NCI-H524 treated with DMSO at 0.1 percent for 48 hours (cell line): Measurements from ENCODE around the gene ARF4.
"Not testable (repeated sequence)": the region's sequence is repeated elsewhere in the genome, so short reads cannot be mapped to it uniquely, and the experiment has no call there.

Experiments
- DNase-seq: peaks from one replicate; lab custom pipeline; 2025; lab: John Stamatoyannopoulos, UW

The ARF4 gene

DNA sequence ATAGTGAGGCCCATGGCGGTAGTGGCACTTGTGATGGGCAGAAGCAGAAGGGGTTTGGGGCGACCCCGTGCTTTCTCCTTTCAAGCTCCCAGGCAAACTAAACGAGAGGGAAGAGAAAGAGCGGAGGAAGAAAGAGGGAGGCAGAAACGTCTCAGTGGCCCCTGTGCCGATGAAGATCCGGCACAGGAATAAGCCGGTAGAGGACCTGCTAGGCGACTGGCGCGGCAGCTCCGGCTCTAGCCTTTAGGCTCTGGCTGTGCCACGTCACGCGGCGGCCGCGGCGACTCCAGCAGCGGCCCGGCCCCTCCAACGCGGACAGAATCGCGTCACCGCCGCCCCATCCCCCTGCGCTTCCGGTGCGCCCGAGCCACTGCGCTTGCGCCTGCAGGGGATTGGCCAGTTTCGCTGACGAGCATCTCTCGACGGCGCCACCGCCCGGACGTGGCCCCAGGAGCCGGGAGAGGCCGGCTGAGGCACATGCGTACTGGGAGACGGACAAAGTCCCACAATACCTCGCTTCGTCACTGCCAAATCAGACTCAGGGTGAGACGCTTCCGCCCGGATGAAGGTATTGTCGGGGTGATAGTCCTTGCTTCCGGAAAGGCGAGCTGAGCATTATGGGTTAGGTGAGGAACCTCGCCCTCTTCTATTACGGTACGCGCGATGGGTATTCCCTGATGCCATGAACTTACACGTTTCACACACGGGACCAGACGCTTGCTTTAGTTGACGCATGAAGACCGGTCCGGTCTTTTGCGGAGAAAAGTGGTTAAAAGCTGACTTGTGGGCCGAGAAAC, at the start of gene ARF4:
TSS of gene ARF4 (minus strand) at position 218 of the 797 bp plus-strand sequence. CDS start at position 14, 204 bp downstream.
- DNase-seq = peak; percentile 95

- DNase-seq = no peak
These were observed 49.6 kb upstream of the ARF4 start for GRCh38 chr3:57646723-57647122.

DNA sequence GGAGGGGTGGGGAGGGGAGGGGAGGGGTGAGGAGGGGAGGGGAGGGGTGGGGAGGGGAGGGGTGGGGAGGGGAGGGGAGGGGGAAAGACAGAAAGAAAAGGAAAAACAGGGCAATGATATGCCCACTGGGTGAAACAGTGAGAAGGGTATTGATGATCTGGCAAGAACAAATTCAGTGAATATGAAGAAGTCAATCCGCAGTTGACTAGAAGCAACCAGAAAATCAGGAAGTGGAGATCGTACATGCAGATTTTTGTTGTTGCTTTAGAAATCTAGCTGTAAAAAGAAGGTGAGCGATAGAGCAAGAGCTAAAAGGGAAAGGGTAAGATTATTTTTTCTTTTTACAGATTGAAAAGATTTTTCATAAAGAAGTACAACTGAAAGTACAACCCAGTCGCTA, 47.6 kb upstream of the ARF4 start:
- DNase-seq = no peak

GRCh38 chr3:57637391-57637790, 40.2 kb upstream of the ARF4 start:
- no peak for DNase-seq

GRCh38 chr3:57634259-57634658, 37.1 kb upstream of the ARF4 start:
- DNase-seq = not testable (repeated sequence)

- no peak for DNase-seq
These were observed 30.8 kb upstream of the ARF4 start for GRCh38 chr3:57627976-57628375.

GRCh38 chr3:57624801-57625200, 27.7 kb upstream of the ARF4 start:
- no peak for DNase-seq

DNA sequence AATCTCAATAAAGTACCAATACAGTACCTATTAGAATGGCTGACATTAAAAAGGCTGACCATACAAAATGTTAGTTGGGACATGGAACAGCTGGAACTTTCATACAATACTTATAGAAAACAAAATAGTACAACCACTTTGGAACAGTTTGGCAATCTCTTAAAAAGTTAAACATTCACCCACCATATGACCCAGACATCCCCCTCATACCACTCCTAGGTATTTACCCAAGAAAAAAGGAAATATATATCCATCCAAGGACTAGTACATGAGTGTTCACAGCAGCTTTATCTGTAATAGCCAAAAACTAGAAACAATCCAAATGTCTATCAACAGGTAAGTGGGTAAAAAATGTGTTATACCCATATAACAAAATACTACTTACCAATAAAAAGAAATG, 25.2 kb upstream of the ARF4 start:
- DNase-seq = no peak

DNA sequence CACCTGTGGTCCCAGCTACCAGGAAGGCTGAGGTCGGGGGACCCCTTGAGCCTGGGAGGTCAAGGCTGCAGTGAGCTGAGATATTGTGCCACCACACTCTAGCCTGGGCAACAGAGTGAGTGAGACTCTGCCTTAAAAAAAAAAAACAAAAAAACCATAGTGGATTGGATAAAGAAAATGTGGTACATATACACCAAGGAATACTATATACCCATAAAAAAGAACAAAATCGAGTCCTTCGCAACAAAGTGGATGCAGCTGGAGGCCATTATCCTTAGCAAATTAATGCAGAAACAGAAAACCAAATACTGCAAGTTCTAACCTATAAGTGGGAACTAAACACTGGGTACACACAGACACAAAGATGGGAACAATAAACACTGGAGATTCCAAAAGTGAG, 20.6 kb upstream of the ARF4 start:
- DNase-seq = no peak

- DNase-seq = no peak
These were observed 19.1 kb upstream of the ARF4 start for GRCh38 chr3:57616233-57616632.

- DNase-seq = not testable (repeated sequence)
These were observed 14.7 kb upstream of the ARF4 start for GRCh38 chr3:57611870-57612269.

DNA sequence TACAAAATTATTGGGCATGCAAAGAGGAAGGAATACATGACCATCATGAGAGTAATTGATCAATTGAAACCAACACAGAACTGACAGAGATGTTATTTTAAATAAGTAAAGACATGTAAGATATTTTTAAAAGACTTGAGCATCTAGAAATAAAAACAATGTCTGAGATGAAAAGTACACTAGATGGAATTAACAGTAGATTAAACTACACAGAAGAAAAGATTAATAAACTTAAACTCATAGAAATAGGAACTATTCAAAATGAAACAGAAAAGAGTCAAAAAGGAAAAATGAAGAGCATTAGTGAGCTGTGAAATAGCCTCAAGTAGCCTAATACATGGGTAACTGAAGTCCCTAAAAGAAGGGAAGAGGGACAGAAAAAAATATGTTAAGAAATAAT, 8.5 kb upstream of the ARF4 start:
- DNase-seq = no peak

- DNase-seq = no peak
These were observed 7.8 kb upstream of the ARF4 start for GRCh38 chr3:57604971-57605370.

DNA sequence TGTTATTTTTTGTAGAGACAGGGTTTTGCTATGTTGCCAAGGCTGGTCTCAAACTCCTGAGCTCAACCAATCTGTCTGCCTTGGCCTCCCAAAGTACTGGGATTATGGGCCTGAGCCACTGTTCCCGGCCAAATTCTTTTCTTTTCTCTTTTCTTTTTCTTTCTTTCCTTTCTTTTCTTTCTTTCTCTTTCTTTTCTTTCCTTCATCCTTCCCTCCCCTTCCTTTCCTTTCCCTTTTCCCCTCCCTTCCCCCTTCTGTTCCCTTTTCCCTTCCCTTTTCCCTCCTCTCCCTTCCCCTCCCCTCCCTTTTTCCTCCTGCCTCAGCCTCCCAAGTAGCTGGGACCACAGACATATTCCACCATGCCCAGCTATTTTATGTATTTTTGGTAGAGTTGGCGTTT, 3.1 kb upstream of the ARF4 start:
- DNase-seq = no peak

- DNase-seq = no peak
These were observed 1.7 kb upstream of the ARF4 start for GRCh38 chr3:57598765-57599360.

- no peak for DNase-seq
These were observed 533 bp downstream of the ARF4 start for GRCh38 chr3:57596495-57597126.

DNA sequence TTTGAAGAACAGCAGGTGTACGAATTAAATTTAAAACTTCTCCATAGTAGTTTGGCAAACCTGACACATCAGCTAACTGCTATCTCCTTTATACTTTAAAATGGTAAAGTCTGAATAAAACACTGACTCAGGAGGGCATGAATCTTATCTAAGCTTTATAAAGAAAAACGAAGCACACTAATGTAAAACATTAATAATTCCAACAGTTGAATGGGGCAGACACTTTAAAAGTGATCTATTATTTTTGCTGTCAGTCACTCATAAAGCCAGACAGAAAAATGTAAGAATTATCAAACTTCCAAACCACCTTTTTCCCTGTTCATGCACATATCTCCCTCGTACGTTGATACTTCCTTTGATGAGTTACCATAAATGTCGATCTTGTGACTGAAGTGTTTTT, 2.6 kb downstream of the ARF4 start:
- no peak for DNase-seq

DNA sequence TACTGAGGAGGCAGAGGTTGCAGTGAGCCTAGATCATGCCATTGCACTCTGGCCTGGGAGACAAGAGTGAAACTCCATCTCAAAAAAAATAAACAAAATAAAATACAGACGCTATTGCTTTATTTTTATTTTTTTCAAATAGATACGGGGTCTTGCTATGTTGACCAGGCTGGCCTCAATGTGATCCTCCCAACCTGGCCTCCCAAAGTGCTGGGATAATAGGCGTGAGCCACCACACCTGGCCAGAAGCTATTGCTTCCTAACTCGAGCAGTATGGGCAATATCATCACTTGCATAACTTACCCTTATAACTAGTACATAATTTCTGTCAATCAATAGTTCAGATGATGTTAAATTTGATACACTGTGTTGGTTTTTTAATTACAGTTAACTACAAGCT, 3.0 kb downstream of the ARF4 start:
- DNase-seq = no peak

- no peak for DNase-seq
These were observed 4.8 kb downstream of the ARF4 start for GRCh38 chr3:57592306-57592705.

GRCh38 chr3:57587905-57588304, 9.2 kb downstream of the ARF4 start:
- no peak for DNase-seq

- DNase-seq = no peak
These were observed 10.4 kb downstream of the ARF4 start for GRCh38 chr3:57586778-57587177.

- DNase-seq = no peak
These were observed 13.6 kb downstream of the ARF4 start for GRCh38 chr3:57583544-57583943.

GRCh38 chr3:57582474-57583168, 14.5 kb downstream of the ARF4 start:
- DNase-seq = no peak
